ENCODE measurements around the gene SMU1. TPM values are rescaled to one million over a fixed set of nuclear protein-coding genes. Genes with fewer than 3 reads are reported as not detected.
A peak's percentile ranks its signal among the peaks of the same experiment; 100 is the strongest.

The SMU1 gene
- total and polyA plus RNA-seq, 2 of the 13 experiments (the other 11 are each of a cell fraction or from before 2014, with no cell fraction given), result 12.9 to 36.6 TPM

GRCh38 chr9:33048054-33048465 is 28.4 kb downstream of the SMU1 start (continued):
- TF ChIP-seq, protein P1, sequence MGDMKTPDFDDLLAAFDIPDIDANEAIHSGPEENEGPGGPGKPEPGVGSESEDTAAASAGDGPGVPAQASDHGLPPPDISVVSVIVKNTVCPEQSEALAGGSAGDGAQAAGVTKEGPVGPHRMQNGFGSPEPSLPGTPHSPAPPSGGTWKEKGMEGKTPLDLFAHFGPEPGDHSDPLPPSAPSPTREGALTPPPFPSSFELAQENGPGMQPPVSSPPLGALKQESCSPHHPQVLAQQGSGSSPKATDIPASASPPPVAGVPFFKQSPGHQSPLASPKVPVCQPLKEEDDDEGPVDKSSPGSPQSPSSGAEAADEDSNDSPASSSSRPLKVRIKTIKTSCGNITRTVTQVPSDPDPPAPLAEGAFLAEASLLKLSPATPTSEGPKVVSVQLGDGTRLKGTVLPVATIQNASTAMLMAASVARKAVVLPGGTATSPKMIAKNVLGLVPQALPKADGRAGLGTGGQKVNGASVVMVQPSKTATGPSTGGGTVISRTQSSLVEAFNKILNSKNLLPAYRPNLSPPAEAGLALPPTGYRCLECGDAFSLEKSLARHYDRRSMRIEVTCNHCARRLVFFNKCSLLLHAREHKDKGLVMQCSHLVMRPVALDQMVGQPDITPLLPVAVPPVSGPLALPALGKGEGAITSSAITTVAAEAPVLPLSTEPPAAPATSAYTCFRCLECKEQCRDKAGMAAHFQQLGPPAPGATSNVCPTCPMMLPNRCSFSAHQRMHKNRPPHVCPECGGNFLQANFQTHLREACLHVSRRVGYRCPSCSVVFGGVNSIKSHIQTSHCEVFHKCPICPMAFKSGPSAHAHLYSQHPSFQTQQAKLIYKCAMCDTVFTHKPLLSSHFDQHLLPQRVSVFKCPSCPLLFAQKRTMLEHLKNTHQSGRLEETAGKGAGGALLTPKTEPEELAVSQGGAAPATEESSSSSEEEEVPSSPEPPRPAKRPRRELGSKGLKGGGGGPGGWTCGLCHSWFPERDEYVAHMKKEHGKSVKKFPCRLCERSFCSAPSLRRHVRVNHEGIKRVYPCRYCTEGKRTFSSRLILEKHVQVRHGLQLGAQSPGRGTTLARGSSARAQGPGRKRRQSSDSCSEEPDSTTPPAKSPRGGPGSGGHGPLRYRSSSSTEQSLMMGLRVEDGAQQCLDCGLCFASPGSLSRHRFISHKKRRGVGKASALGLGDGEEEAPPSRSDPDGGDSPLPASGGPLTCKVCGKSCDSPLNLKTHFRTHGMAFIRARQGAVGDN (CRISPR knock-in tag; IDR thresholded peaks at IDR 0.05), result no peak
- TF ChIP-seq SRF (IDR thresholded peaks at IDR 0.05; ENCODE audit: low read depth, low read length), result no peak
- peak; percentile 41 for TF ChIP-seq TEAD3 (CRISPR knock-in tag; optimal IDR thresholded peaks at IDR 0.05; ENCODE audit: borderline replicate concordance)
- peak; percentile 72 for TF ChIP-seq SOX5 (CRISPR knock-in tag; IDR thresholded peaks at IDR 0.05; ENCODE audit: borderline replicate concordance)
- TF ChIP-seq SIN3B (IDR thresholded peaks at IDR 0.05; ENCODE audit: low read length), result no peak
- TF ChIP-seq ZNF790 (CRISPR knock-in tag; IDR thresholded peaks at IDR 0.05; ENCODE audit: borderline replicate concordance), result no peak
- TF ChIP-seq HNRNPUL1 (IDR thresholded peaks at IDR 0.05; ENCODE audit: low read depth, low read length), result no peak
- TF ChIP-seq PRDM15 (CRISPR knock-in tag; IDR thresholded peaks at IDR 0.05), result no peak
- TF ChIP-seq ZNF75D (CRISPR knock-in tag; IDR thresholded peaks at IDR 0.05; ENCODE audit: borderline replicate concordance), result no peak
- TF ChIP-seq ZNF616 (CRISPR knock-in tag; IDR thresholded peaks at IDR 0.05; ENCODE audit: low read depth), result no peak
- peak; percentile 56; the same call in 1 of the 2 replicates for TF ChIP-seq TBX2 (CRISPR knock-in tag; IDR thresholded peaks at IDR 0.05; ENCODE audit: borderline replicate concordance)
- no peak for TF ChIP-seq MTA3 (CRISPR knock-in tag; IDR thresholded peaks at IDR 0.05)
- no peak for TF ChIP-seq RFX3 (CRISPR knock-in tag; IDR thresholded peaks at IDR 0.05)
- TF ChIP-seq PLRG1 (conservative IDR thresholded peaks at IDR 0.05), result no peak
- no peak for TF ChIP-seq FOXA1 (IDR thresholded peaks at IDR 0.05)
- TF ChIP-seq FOXA1 (CRISPR knock-in tag; IDR thresholded peaks at IDR 0.05), result peak; percentile 60; the same call in 1 of the 2 replicates
- no peak for TF ChIP-seq ZSCAN29 (CRISPR knock-in tag; conservative IDR thresholded peaks at IDR 0.05)
- TF ChIP-seq ZNF770 (CRISPR knock-in tag; IDR thresholded peaks at IDR 0.05), result peak; percentile 21; the same call in 1 of the 2 replicates
- no peak for TF ChIP-seq ZNF30 (CRISPR knock-in tag; IDR thresholded peaks at IDR 0.05)
- TF ChIP-seq FUBP1 (CRISPR knock-in tag; IDR thresholded peaks at IDR 0.05; ENCODE audit: borderline replicate concordance), result no peak
- no peak for TF ChIP-seq ADNP (CRISPR knock-in tag; IDR thresholded peaks at IDR 0.05)
